ENCODE data around the gene RAB1A. TPM values are rescaled to one million over a fixed set of nuclear protein-coding genes. Genes with fewer than 3 reads are reported as not detected.

Gene RAB1A
- total RNA-seq, 1 donor from 2014 or later: 259 TPM

- Mint-ChIP-seq H3K4me3 (ENCODE audit: unreplicated experiment) (peak overlapping the region; percentile 95), H3K36me3 (ENCODE audit: low read depth, unreplicated experiment) (peaks cover 2% of the 10 kb centered on the region), H3K9me3 (ENCODE audit: unreplicated experiment) (peaks cover 4% of the 10 kb centered on the region), H3K27me3 (ENCODE audit: low read depth, unreplicated experiment) (peaks cover 7% of the 10 kb centered on the region), H3K4me1 (ENCODE audit: low read depth, unreplicated experiment) (peaks cover 8% of the 10 kb centered on the region), H3K27ac (ENCODE audit: unreplicated experiment) (no peak overlapping the region)
- no peaks in the 10 kb centered on the region for H3K36me3 ChIP-seq (ENCODE audit: insufficient read depth, low read length)
- no peak overlapping the region for H3K27ac ChIP-seq (ENCODE audit: low read depth, low read length)
- no peaks in the 10 kb centered on the region for H3K9me3 ChIP-seq (ENCODE audit: insufficient read depth, low read depth, low read length)
- H3K27me3 ChIP-seq (ENCODE audit: insufficient read depth, low read length): no peaks in the 10 kb centered on the region
- FAIRE-seq: no peak
- H3K4me2 ChIP-seq (ENCODE audit: low read length): peak overlapping the region; percentile 86
- TF ChIP-seq EZH2 (IDR thresholded peaks at IDR 0.05; ENCODE audit: insufficient read depth, low read length): no peak
- TF ChIP-seq CTCF (IDR thresholded peaks at IDR 0.05; ENCODE audit: insufficient read depth, low read depth, low read length): no peak
- H3K4me3 ChIP-seq (ENCODE audit: insufficient read depth, low read depth, low read length): no peak overlapping the region
- peaks cover 21% of the 10 kb centered on the region for H3K79me2 ChIP-seq (ENCODE audit: insufficient read depth, low read length)
- peaks cover 26% of the 10 kb centered on the region for H4K20me1 ChIP-seq (ENCODE audit: insufficient read depth, low read length)
- no peak overlapping the region for H3K9ac ChIP-seq (ENCODE audit: low read length)
- no peak overlapping the region for H2AFZ ChIP-seq (ENCODE audit: low read depth, low read length)
- DNase-seq (ENCODE audit: low read depth): no peak
- H3K4me1 ChIP-seq (ENCODE audit: insufficient read depth, low read length): peaks cover 9% of the 10 kb centered on the region
Measured at GRCh38 chr2:65054749-65055421, 75.0 kb downstream of the RAB1A start.

- Histone ChIP-seq H3K27ac (ENCODE audit: low read depth, low read length) (no peak overlapping the region), H3K9ac (ENCODE audit: low read length) (no peak overlapping the region), H3K4me2 (ENCODE audit: low read length) (no peak overlapping the region), H3K9me3 (ENCODE audit: insufficient read depth, low read depth, low read length) (no peaks in the 10 kb centered on the region), H3K79me2 (ENCODE audit: insufficient read depth, low read length) (peaks cover 8% of the 10 kb centered on the region), H3K4me3 (ENCODE audit: insufficient read depth, low read depth, low read length) (no peak overlapping the region), H3K36me3 (ENCODE audit: insufficient read depth, low read length) (no peaks in the 10 kb centered on the region), H3K27me3 (ENCODE audit: insufficient read depth, low read length) (no peaks in the 10 kb centered on the region), H3K4me1 (ENCODE audit: insufficient read depth, low read length) (peaks cover 9% of the 10 kb centered on the region), H4K20me1 (ENCODE audit: insufficient read depth, low read length) (peaks cover 12% of the 10 kb centered on the region), H2AFZ (ENCODE audit: low read depth, low read length) (no peak overlapping the region)
- no peak for TF ChIP-seq EZH2 (IDR thresholded peaks at IDR 0.05; ENCODE audit: insufficient read depth, low read length)
- TF ChIP-seq CTCF (IDR thresholded peaks at IDR 0.05; ENCODE audit: insufficient read depth, low read depth, low read length): no peak
- peaks cover 8% of the 10 kb centered on the region for H3K4me1 Mint-ChIP-seq (ENCODE audit: low read depth, unreplicated experiment)
- H3K27ac Mint-ChIP-seq (ENCODE audit: unreplicated experiment): no peak overlapping the region
- FAIRE-seq (no peak), DNase-seq (ENCODE audit: low read depth) (no peak)
- peaks cover 7% of the 10 kb centered on the region for H3K27me3 Mint-ChIP-seq (ENCODE audit: low read depth, unreplicated experiment)
- H3K4me3 Mint-ChIP-seq (ENCODE audit: unreplicated experiment): no peak overlapping the region
- H3K36me3 Mint-ChIP-seq (ENCODE audit: low read depth, unreplicated experiment): peaks cover 2% of the 10 kb centered on the region
- H3K9me3 Mint-ChIP-seq (ENCODE audit: unreplicated experiment): peaks cover 4% of the 10 kb centered on the region
Measured at GRCh38 chr2:65053199-65053598, 76.7 kb downstream of the RAB1A start.

- Histone ChIP-seq H3K27me3 (ENCODE audit: insufficient read depth, low read length) (no peaks in the 10 kb centered on the region), H3K79me2 (ENCODE audit: insufficient read depth, low read length) (no peaks in the 10 kb centered on the region), H3K4me3 (ENCODE audit: insufficient read depth, low read depth, low read length) (no peak overlapping the region), H3K9me3 (ENCODE audit: insufficient read depth, low read depth, low read length) (no peaks in the 10 kb centered on the region), H3K27ac (ENCODE audit: low read depth, low read length) (no peak overlapping the region), H3K9ac (ENCODE audit: low read length) (no peak overlapping the region), H3K4me2 (ENCODE audit: low read length) (no peak overlapping the region), H2AFZ (ENCODE audit: low read depth, low read length) (no peak overlapping the region), H3K36me3 (ENCODE audit: insufficient read depth, low read length) (no peaks in the 10 kb centered on the region), H4K20me1 (ENCODE audit: insufficient read depth, low read length) (no peaks in the 10 kb centered on the region), H3K4me1 (ENCODE audit: insufficient read depth, low read length) (no peaks in the 10 kb centered on the region)
- FAIRE-seq (no peak), DNase-seq (ENCODE audit: low read depth) (peak; percentile 62)
- peaks cover 7% of the 10 kb centered on the region for H3K27me3 Mint-ChIP-seq (ENCODE audit: low read depth, unreplicated experiment)
- peaks cover 4% of the 10 kb centered on the region for H3K9me3 Mint-ChIP-seq (ENCODE audit: unreplicated experiment)
- peaks cover under 1% of the 10 kb centered on the region for H3K4me1 Mint-ChIP-seq (ENCODE audit: low read depth, unreplicated experiment)
- no peak overlapping the region for H3K27ac Mint-ChIP-seq (ENCODE audit: unreplicated experiment)
- no peak overlapping the region for H3K4me3 Mint-ChIP-seq (ENCODE audit: unreplicated experiment)
- no peak for TF ChIP-seq CTCF (IDR thresholded peaks at IDR 0.05; ENCODE audit: insufficient read depth, low read depth, low read length)
- TF ChIP-seq EZH2 (IDR thresholded peaks at IDR 0.05; ENCODE audit: insufficient read depth, low read length): no peak
- no peaks in the 10 kb centered on the region for H3K36me3 Mint-ChIP-seq (ENCODE audit: low read depth, unreplicated experiment)
Measured at GRCh38 chr2:65050931-65051330, 79.0 kb downstream of the RAB1A start.

Measured in astrocyte (in vitro differentiated cells and primary cell).